GM18520 (cell line): ENCODE measurements around the gene ATG14.

Experiments used
- ATAC-seq: cut with Tn5 transposase; IDR thresholded peaks from one replicate; pipeline ENCODE4 v1.9.1; 2021; ENCODE audit not compliant: unreplicated experiment

The ATG14 gene

GRCh38 chr14:55323910-55324309, 87.7 kb downstream of the ATG14 start:
- ATAC-seq, result no peak

- no peak for ATAC-seq
Observed at GRCh38 chr14:55318694-55319093, 92.9 kb downstream of the ATG14 start.

GRCh38 chr14:55317542-55318306, 93.9 kb downstream of the ATG14 start:
- ATAC-seq, result no peak

- no peak for ATAC-seq
Observed at GRCh38 chr14:55316564-55316963, 95.1 kb downstream of the ATG14 start.
